K562 (cell line): ENCODE results near the gene GLRA2. TPM values are rescaled to one million over a fixed set of nuclear protein-coding genes. Genes with fewer than 3 reads are reported as not detected.

Experiments
- ATAC-seq: fragments of 200-7000 bp; cut with Tn5 transposase; 3 replicates; pipeline ENCODE4 v1.9.1; 2020; ENCODE audit warnings: moderate library complexity
- BruUV-seq: library from RNA; stranded (reverse); fragments of 400-500 nt; replicated peaks from 2 replicates; lab custom pipeline; 2021; lab: Mats Ljungman, UMichigan
- CTCF ChIA-PET: fragments of 300-600 bp; formaldehyde crosslinking; extraction: SDS; loops from one replicate; lab custom pipeline; 2021; ENCODE audit warnings: low intra/inter-chr PET ratio; lab: Yijun Ruan, JAX
- POLR2A ChIA-PET: fragments of 300-600, 350-650 bp; sonication (Branson Sonifier 250); formaldehyde crosslinking; extraction: SDS; loops from one replicate; lab custom pipeline; 2021; ENCODE audit warnings: antibody characterized with exemption, inconsistent platforms; lab: Yijun Ruan, JAX
- DNase-seq, 4 experiments: peaks; one replicate each; pipeline versions ENCODE4 v3.0.0 to v3.0.0-alpha.2; 2011 to 2018; ENCODE audit warnings: low spot score in 3 of 4, mixed read lengths in 3 of 4; ENCODE audit errors: extremely low read depth in 1 of 4
- FAIRE-seq: peaks from 2 replicates; lab custom pipeline; 2011; peaks lifted over from hg19 to GRCh38; lab: Jason Lieb, UNC
- H2AFZ ChIP-seq: 2 replicates; pipeline ENCODE4 v1.6.0; 2011; ENCODE audit warnings: low read depth, low read length, control low read depth, inconsistent platforms
- H3K27ac ChIP-seq: fragments of 200-600 bp; 3 replicates; pipeline ENCODE4 v1.8.0; 2011; ENCODE audit warnings: low read depth, mild to moderate bottlenecking, control low read depth, inconsistent platforms, low read length, moderate library complexity, mixed read lengths; ENCODE audit errors: extremely low read depth
- H3K27me3 ChIP-seq, 2 experiments: fragments of 300-600 bp in 1 of 2; 2 replicates in 1 of 2; 3 replicates in 1 of 2; pipeline versions ENCODE4 v1.6.0 to v1.8.0; 2011; ENCODE audit warnings: inconsistent platforms in 2 of 2, low read length in 2 of 2, mild to moderate bottlenecking in 1 of 2, mixed read lengths in 1 of 2, moderate library complexity in 1 of 2; ENCODE audit not compliant: control insufficient read depth in 2 of 2, insufficient read depth in 2 of 2
- H3K36me3 ChIP-seq: fragments of 300-600 bp; 3 replicates; pipeline ENCODE4 v1.8.0; 2011; ENCODE audit warnings: mild to moderate bottlenecking, low read length, inconsistent platforms; ENCODE audit not compliant: control insufficient read depth, insufficient read depth
- H3K4me1 ChIP-seq, 2 experiments: fragments of 200-600 bp in 1 of 2; replicated peaks in 1 of 2; 2 replicates in 1 of 2; 3 replicates in 1 of 2; pipeline versions ENCODE4 v1.5.1 to v1.8.0; 2011; ENCODE audit warnings: inconsistent platforms in 2 of 2, low read length in 2 of 2, mild to moderate bottlenecking in 1 of 2, mixed read lengths in 1 of 2, moderate library complexity in 1 of 2; ENCODE audit not compliant: control insufficient read depth in 2 of 2, insufficient read depth in 2 of 2
- H3K4me2 ChIP-seq: 2 replicates; pipeline ENCODE4 v1.6.1; 2011; ENCODE audit warnings: low read length, control low read depth, inconsistent platforms, mixed read lengths; ENCODE audit not compliant: insufficient read depth
- H3K4me3 ChIP-seq: fragments of 200-600 bp; sonication (generic), shearing (Covaris generic); 2 replicates; pipeline ENCODE4 v1.5.1; 2016; ENCODE audit warnings: control low read depth, inconsistent platforms
- H3K79me2 ChIP-seq: fragments of 200-600 bp; 3 replicates; pipeline ENCODE4 v1.8.0; 2011; ENCODE audit warnings: low read length, inconsistent platforms; ENCODE audit not compliant: control insufficient read depth, insufficient read depth
- H3K9ac ChIP-seq, 2 experiments: 2 replicates each; pipeline versions ENCODE4 v1.6.0 to v1.6.1; 2011; ENCODE audit warnings: low read depth in 2 of 2, low read length in 2 of 2, control low read depth in 1 of 2, inconsistent platforms in 1 of 2, mild to moderate bottlenecking in 1 of 2, mixed read lengths in 1 of 2; ENCODE audit not compliant: insufficient read depth in 1 of 2
- H3K9me1 ChIP-seq: one replicate; pipeline ENCODE4 v1.6.0; 2011; ENCODE audit warnings: inconsistent platforms, mild to moderate bottlenecking, low read length, moderate library complexity; ENCODE audit not compliant: control insufficient read depth, insufficient read depth
- H3K9me3 ChIP-seq: replicated peaks from 2 replicates; pipeline ENCODE4 v1.5.1; 2011; ENCODE audit warnings: low read depth, low read length, inconsistent platforms; ENCODE audit not compliant: control insufficient read depth, insufficient read depth
- H4K20me1 ChIP-seq: replicated peaks from 2 replicates; pipeline ENCODE4 v1.6.1; 2011; ENCODE audit warnings: low read length, inconsistent platforms, mixed read lengths; ENCODE audit not compliant: control insufficient read depth, insufficient read depth
- ETS2 ChIP-seq: IDR thresholded peaks from 2 replicates; pipeline ENCODE4 v1.6.1; 2016; ENCODE audit warnings: borderline replicate concordance, missing genetic modification characterization, mild to moderate bottlenecking, moderate library complexity, missing compliant biosample characterization; ENCODE audit not compliant: poor library complexity, severe bottlenecking
- GTF2A2 ChIP-seq: IDR thresholded peaks from 2 replicates; pipeline ENCODE4 v1.6.1; 2016; ENCODE audit warnings: mild to moderate bottlenecking, missing genetic modification characterization, missing compliant biosample characterization
- SMARCE1 ChIP-seq: fragments of 450-650 bp; IDR thresholded peaks from 2 replicates; pipeline ENCODE4 v1.7.1; 2016; ENCODE audit warnings: mild to moderate bottlenecking
- SP2 ChIP-seq: IDR thresholded peaks from 2 replicates; pipeline ENCODE4 v1.6.1; 2011; ENCODE audit warnings: mild to moderate bottlenecking, low read depth, low read length, moderate library complexity; ENCODE audit not compliant: poor library complexity, severe bottlenecking; ENCODE audit errors: extremely low read depth
- VEZF1 ChIP-seq: fragments of 200-800 bp; sonication (Bioruptor generic); IDR thresholded peaks from 2 replicates; pipeline ENCODE4 v1.6.1; 2017; ENCODE audit warnings: missing genetic modification characterization, missing compliant biosample characterization
- ZNF324 ChIP-seq: fragments of 250-450 bp; sonication (Bioruptor Pico); IDR thresholded peaks from 2 replicates; pipeline ENCODE4 v1.4.0; 2020; ENCODE audit warnings: mild to moderate bottlenecking
- ZNF644 ChIP-seq: fragments of 200-800 bp; sonication (Bioruptor generic); IDR thresholded peaks from 2 replicates; pipeline ENCODE4 v1.6.1; 2016; ENCODE audit warnings: low read depth, missing genetic modification characterization, missing compliant biosample characterization
- WGBS: fragments of 100-300 bp; shearing (Covaris generic); methylation state at CpG from one replicate; pipeline ENCODE4 v1.1.6; 2016; ENCODE audit warnings: low coverage, mixed read lengths; ENCODE audit not compliant: insufficient coverage; ENCODE audit errors: missing lambda C conversion rate; 5-methylcytosine and 5-hydroxymethylcytosine counted together
- in situ Hi-C: fragments of 300-500 bp; cut with MboI; formaldehyde crosslinking; loops from 4 replicates; pipeline ENCODE4 v1.15.0; 2018; ENCODE audit warnings: inconsistent platforms, mixed read lengths
- intact Hi-C: fragments of 100-400 bp; cut with micrococcal nuclease; formaldehyde crosslinking; loops from 2 replicates; pipeline ENCODE4 v1.14.2; 2022
- polyA plus RNA-seq, 8 experiments: library from polyadenylated mRNA; depleted of rRNA in 4 of 8; stranded (reverse) in 5 of 8; unstranded in 3 of 8; fragments of >200 nt; fragmentation: Nextera tagmentation in 2 of 8; fragmentation: Illumina TruSeq in 1 of 8; extraction: Ambion mirVana in 2 of 8; extraction: Trizol in 1 of 8; gene quantifications; 2 replicates each; pipeline versions ENCODE4 v1.2.1 to v1.2.3, GENCODE V29; 2011 to 2014; ENCODE audit warnings: inconsistent platforms in 1 of 8, missing spikeins in 1 of 8
- total RNA-seq, 7 experiments: library from RNA; depleted of rRNA in 6 of 7; stranded (reverse); fragments of >200 nt in 6 of 7; fragmentation: Illumina TruSeq in 2 of 7; extraction: Trizol in 2 of 7; gene quantifications; 2 replicates each; pipeline versions ENCODE4 v1.2.1 to v1.2.3, GENCODE V29; 2011 to 2021; ENCODE audit warnings: low replicate concordance in 1 of 7

Gene GLRA2
- total and polyA plus RNA-seq, 9 of the 15 experiments (the other 6 are each of a cell fraction or from before 2014, with no cell fraction given), result not detected

GRCh38 chrX:14738643-14739042 is 209.3 kb downstream of the GLRA2 start:
- H3K9ac ChIP-seq, result no peak overlapping the region
- TF ChIP-seq SP2 (no peak), VEZF1 (CRISPR knock-in tag) (no peak), ZNF644 (tag) (no peak), ZNF324 (no peak), GTF2A2 (no peak), SMARCE1 (no peak), ETS2 (tag) (no peak)
- FAIRE-seq (no peak), ATAC-seq (no peak), DNase-seq (no peak)
- ChIA-PET CTCF (no interaction called here), POLR2A (no interaction called here)
- H2AFZ ChIP-seq, result no peak overlapping the region
- no TSS peak for BruUV-seq
- H3K9me1 ChIP-seq, result no peaks in the 10 kb centered on the region
- H3K27me3 ChIP-seq, result no peaks in the 10 kb centered on the region
- H3K4me3 ChIP-seq, result no peak overlapping the region
- no peaks in the 10 kb centered on the region for H3K79me2 ChIP-seq
- no peak overlapping the region for H3K27ac ChIP-seq
- no peaks in the 10 kb centered on the region for H3K36me3 ChIP-seq
- in situ Hi-C loops, result no loop called here
- H3K4me1 ChIP-seq, result no peaks in the 10 kb centered on the region
- WGBS, result 0% methylated on average over 4 of the region's 4 CpGs
- intact Hi-C loops, result no loop called here
- no peaks in the 10 kb centered on the region for H4K20me1 ChIP-seq
- no peaks in the 10 kb centered on the region for H3K9me3 ChIP-seq
- H3K4me2 ChIP-seq, result no peak overlapping the region
